ENCODE results near the gene MTF2. TPM values are rescaled to one million over a fixed set of nuclear protein-coding genes. Genes with fewer than 3 reads are reported as not detected.
A peak's percentile ranks its signal among the peaks of the same experiment; 100 is the strongest.
"Not testable (repeated sequence)": the region's sequence is repeated elsewhere in the genome, so short reads cannot be mapped to it uniquely, and the experiment has no call there.

The MTF2 gene
- total RNA-seq (2014; rRNA removed; shearing (Covaris generic)) (10.9 and 14.1 TPM in 2 replicates), polyA plus RNA-seq (2016; fragmentation: Nextera tagmentation; extraction: Ambion mirVana) (17.6 and 21.4 TPM in 2 replicates)

GRCh38 chr1:93078986-93079654, at the start of gene MTF2:
TSS of gene MTF2 (plus strand) at chr1:93079283. CDS start at chr1:93079527, 244 bp downstream.
- peak within 1 kb of the TSS; percentile 93 for H3K9ac ChIP-seq
- no peaks in the 10 kb centered on the region for H3K27me3 ChIP-seq (replicated peaks; ENCODE audit: insufficient read depth)
- H3K4me3 ChIP-seq, result peak within 1 kb of the TSS; percentile 97
- H4K20me1 ChIP-seq (ENCODE audit: insufficient read depth), result 0 out of 2 replicates have a peak, but pooled peaks cover 3% of the 10 kb centered on the region
- H3K9me2 ChIP-seq (ENCODE audit: insufficient read depth), result no peaks in the 10 kb centered on the region
- peak within 1 kb of the TSS; percentile 76 for H3K27ac ChIP-seq
- H3K9me3 ChIP-seq (ENCODE audit: low read depth), result no peaks in the 10 kb centered on the region
- H3K4me2 ChIP-seq (ENCODE audit: unreplicated experiment), result peak within 1 kb of the TSS; percentile 96
- peak within 1 kb of the TSS; percentile 96 for H2AFZ ChIP-seq
- 0 to 1% methylated on average over 49 of the region's 49 CpGs for WGBS, 2 experiments (ENCODE audit: low coverage in 1 of 2, low lambda C conversion rate in 2 of 2, missing lambda C conversion rate in 2 of 2)
- DNase-seq, result peak; percentile 95
- in situ Hi-C loops (cut with MboI), result no loop called here
- H3F3A ChIP-seq (ENCODE audit: insufficient read depth), result peaks cover 25% of the 10 kb centered on the region
- H3K36me3 ChIP-seq (ENCODE audit: low read depth), result no peaks in the 10 kb centered on the region
- peaks cover 25% of the 10 kb centered on the region for H3K4me1 ChIP-seq (ENCODE audit: insufficient read depth)
- H3K79me2 ChIP-seq (ENCODE audit: insufficient read depth), result peaks cover 56% of the 10 kb centered on the region
- no peak for TF ChIP-seq EZH2 (IDR thresholded peaks at IDR 0.05; ENCODE audit: insufficient read depth, poor library complexity, severe bottlenecking)

GRCh38 chr1:93029317-93029716, 49.8 kb upstream of the MTF2 start:
- in situ Hi-C loops (cut with MboI), result no loop called here
- no peak for DNase-seq
- H2AFZ ChIP-seq, result no peak overlapping the region
- no peaks in the 10 kb centered on the region for H3K36me3 ChIP-seq (ENCODE audit: low read depth)
- H3F3A ChIP-seq (ENCODE audit: insufficient read depth), result no peaks in the 10 kb centered on the region
- H3K4me1 ChIP-seq (ENCODE audit: insufficient read depth), result no peaks in the 10 kb centered on the region
- H3K9me3 ChIP-seq (ENCODE audit: low read depth), result no peaks in the 10 kb centered on the region
- no peak for TF ChIP-seq EZH2 (IDR thresholded peaks at IDR 0.05; ENCODE audit: insufficient read depth, poor library complexity, severe bottlenecking)
- no peak for TF ChIP-seq EZH2phosphoT487 (IDR thresholded peaks at IDR 0.05; ENCODE audit: insufficient read depth, low read depth)
- no peaks in the 10 kb centered on the region for H3K9me2 ChIP-seq (ENCODE audit: insufficient read depth)
- 23 to 30% methylated on average over 3 of the region's 3 CpGs for WGBS, 2 experiments (ENCODE audit: low coverage in 1 of 2, low lambda C conversion rate in 2 of 2, missing lambda C conversion rate in 2 of 2)
- no peak overlapping the region for H3K4me3 ChIP-seq
- no peaks in the 10 kb centered on the region for H4K20me1 ChIP-seq (ENCODE audit: insufficient read depth)
- no peak overlapping the region for H3K9ac ChIP-seq
- H3K4me2 ChIP-seq (ENCODE audit: unreplicated experiment), result no peak overlapping the region
- peaks cover 20% of the 10 kb centered on the region for H3K27me3 ChIP-seq (replicated peaks; ENCODE audit: insufficient read depth)
- no peak overlapping the region for H3K27ac ChIP-seq
- no peaks in the 10 kb centered on the region for H3K79me2 ChIP-seq (ENCODE audit: insufficient read depth)

- H3K4me1 ChIP-seq (ENCODE audit: insufficient read depth); H3K79me2 ChIP-seq (ENCODE audit: insufficient read depth); H3K27ac ChIP-seq; H3K9ac ChIP-seq; H2AFZ ChIP-seq; DNase-seq; H3K9me2 ChIP-seq (ENCODE audit: insufficient read depth); H3K4me3 ChIP-seq; H3K9me3 ChIP-seq (ENCODE audit: low read depth); H3F3A ChIP-seq (ENCODE audit: insufficient read depth); H4K20me1 ChIP-seq (ENCODE audit: insufficient read depth); H3K36me3 ChIP-seq (ENCODE audit: low read depth); H3K4me2 ChIP-seq (ENCODE audit: unreplicated experiment); in situ Hi-C loops (cut with MboI): not testable (repeated sequence)
- peaks cover 20% of the 10 kb centered on the region for H3K27me3 ChIP-seq (replicated peaks; ENCODE audit: insufficient read depth)
- 41 to 52% methylated on average over 4 of the region's 4 CpGs for WGBS, 2 experiments (ENCODE audit: low coverage in 1 of 2, low lambda C conversion rate in 2 of 2, missing lambda C conversion rate in 2 of 2)
Measured at GRCh38 chr1:93030191-93030590, 48.9 kb upstream of the MTF2 start.

GRCh38 chr1:93031711-93032110, 47.4 kb upstream of the MTF2 start:
- Histone ChIP-seq H3K36me3 (ENCODE audit: low read depth) (no peaks in the 10 kb centered on the region), H3K9me2 (ENCODE audit: insufficient read depth) (no peaks in the 10 kb centered on the region), H2AFZ (no peak overlapping the region), H3K4me2 (ENCODE audit: unreplicated experiment) (no peak overlapping the region), H4K20me1 (ENCODE audit: insufficient read depth) (no peaks in the 10 kb centered on the region), H3K79me2 (ENCODE audit: insufficient read depth) (no peaks in the 10 kb centered on the region), H3K4me3 (no peak overlapping the region), H3K27me3 (replicated peaks; ENCODE audit: insufficient read depth) (peaks cover 20% of the 10 kb centered on the region), H3K9me3 (ENCODE audit: low read depth) (no peaks in the 10 kb centered on the region), H3K9ac (no peak overlapping the region), H3F3A (ENCODE audit: insufficient read depth) (no peaks in the 10 kb centered on the region), H3K27ac (no peak overlapping the region), H3K4me1 (ENCODE audit: insufficient read depth) (no peaks in the 10 kb centered on the region)
- TF ChIP-seq EZH2phosphoT487 (IDR thresholded peaks at IDR 0.05; ENCODE audit: insufficient read depth, low read depth), result no peak
- no peak for TF ChIP-seq EZH2 (IDR thresholded peaks at IDR 0.05; ENCODE audit: insufficient read depth, poor library complexity, severe bottlenecking)
- in situ Hi-C loops (cut with MboI), result no loop called here
- WGBS, 2 experiments (ENCODE audit: low coverage in 1 of 2, low lambda C conversion rate in 2 of 2, missing lambda C conversion rate in 2 of 2), result 44 to 50% methylated on average over 3 of the region's 3 CpGs
- no peak for DNase-seq

All from GM23248 (cell line).